ENCODE measurements around the gene GRIK2. TPM values are rescaled to one million over a fixed set of nuclear protein-coding genes. Genes with fewer than 3 reads are reported as not detected.

The GRIK2 gene
- total and polyA plus RNA-seq, 2 of the 4 experiments (the other 2 are of a cell fraction), result 8.2 to 15.2 TPM

GRCh38 chr6:102064142-102064541, 670.6 kb downstream of the GRIK2 start:
- no peak for ATAC-seq (ENCODE audit: low read depth)
- WGBS, 2 experiments (ENCODE audit: extremely low coverage in 2 of 2, insufficient read length in 1 of 2), result no CpG with 5 or more reads among the region's 1 CpG
- Histone ChIP-seq H3K14ac (replicated peaks; ENCODE audit: low read depth, low read length) (no peak overlapping the region), H2BK120ac (ENCODE audit: low read depth, low read length) (no peak overlapping the region), H2AFZ (replicated peaks; ENCODE audit: low read length, poor library complexity) (no peak overlapping the region), H2BK5ac (ENCODE audit: low read depth, low read length, poor library complexity, severe bottlenecking) (no peak overlapping the region), H2AK5ac (ENCODE audit: low read depth, low read length) (no peak overlapping the region), H3K27ac (ENCODE audit: insufficient read depth, low read length) (no peak overlapping the region), H3K4me2 (ENCODE audit: low read depth, low read length) (no peak overlapping the region), H3K23ac (ENCODE audit: low read depth, low read length) (no peak overlapping the region), H4K91ac (ENCODE audit: insufficient read depth, low read depth, low read length) (no peak overlapping the region), H2AK9ac (replicated peaks; ENCODE audit: low read depth, low read length, poor library complexity) (no peak overlapping the region), H3K56ac (ENCODE audit: extremely low read depth, insufficient read depth, low read length) (no peak overlapping the region), H3K9me3 (ENCODE audit: control insufficient read depth, insufficient read depth, low read length) (no peaks in the 10 kb centered on the region), H3K4me1 (ENCODE audit: control insufficient read depth, insufficient read depth, low read length) (no peaks in the 10 kb centered on the region), H3K27me3 (ENCODE audit: control insufficient read depth, insufficient read depth, low read length) (no peaks in the 10 kb centered on the region), H3K9ac (ENCODE audit: low read depth, low read length) (no peak overlapping the region), H3K18ac (ENCODE audit: low read depth, low read length) (no peak overlapping the region), H3K9me1 (ENCODE audit: insufficient read depth, low read length) (no peaks in the 10 kb centered on the region), H4K20me1 (ENCODE audit: insufficient read depth, low read length) (no peaks in the 10 kb centered on the region), H4K8ac (ENCODE audit: low read depth in 2 of 2, low read length in 2 of 2) (no peak overlapping the region), H3K4me3 (ENCODE audit: insufficient read depth, low read depth, low read length) (no peak overlapping the region), H3K4ac (ENCODE audit: low read depth, low read length) (no peak overlapping the region), H2BK15ac (ENCODE audit: low read depth, low read length) (no peak overlapping the region), H2BK20ac (ENCODE audit: low read depth, low read length) (no peak overlapping the region), H4K5ac (ENCODE audit: low read depth, low read length) (no peak overlapping the region), H3K79me1 (ENCODE audit: low read depth in 1 of 2, low read length in 2 of 2) (no peaks in the 10 kb centered on the region), H3K36me3 (ENCODE audit: control insufficient read depth, insufficient read depth, low read length) (no peaks in the 10 kb centered on the region)
- ChIA-PET CTCF (no interaction called here), POLR2A (ENCODE audit: unreplicated experiment) (no interaction called here)
- TF ChIP-seq BHLHE40 (IDR thresholded peaks at IDR 0.05; ENCODE audit: low read depth, low read length), result no peak
- dilution Hi-C loops (cut with HindIII; ENCODE audit: low sequenced_read_pairs, unreplicated experiment), result no loop called here
- intact Hi-C loops (cut with micrococcal nuclease), result no loop called here
- in situ Hi-C loops (cut with MboI; ENCODE audit: low sequenced_read_pairs), result no loop called here
- no TSS peak for BruUV-seq (replicated peaks)
- DNase-seq, result no peak

Data from IMR-90 (cell line).